Measurements from ENCODE around the gene ZNF518A.

The ZNF518A gene

DNA sequence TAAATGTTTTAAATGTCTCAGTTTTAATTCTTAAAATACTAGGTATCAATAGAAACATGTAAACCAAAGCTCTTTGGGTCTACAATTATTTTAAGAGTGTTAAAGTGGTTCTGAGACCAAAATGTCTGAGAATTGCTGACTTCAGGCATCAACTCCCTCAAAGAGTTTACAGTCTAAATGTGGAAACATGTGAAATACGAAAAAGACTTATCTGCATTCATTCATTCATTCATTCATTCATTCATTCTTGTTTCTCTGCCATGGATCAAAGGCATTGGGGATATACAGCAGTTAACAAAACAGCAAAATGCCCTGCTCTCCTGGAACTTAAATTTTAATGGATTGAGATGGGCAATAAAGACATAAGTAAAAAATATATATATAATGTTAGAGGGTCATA, 71.4 kb downstream of the ZNF518A start:
- in situ Hi-C loops (cut with MboI; ENCODE audit: low pct_unique_long_range_greater_than_20kb, low sequenced_read_pairs, unreplicated experiment) = no loop called here
- TF ChIP-seq CTCF (IDR thresholded peaks at IDR 0.05; ENCODE audit: extremely low read depth, insufficient read depth, missing control alignments) = no peak
- no peak for DNase-seq (ENCODE audit: low spot score)

GRCh38 chr10:96205580-96205979, 75.5 kb downstream of the ZNF518A start:
- no peak for DNase-seq (ENCODE audit: low spot score)
- no peak for TF ChIP-seq CTCF (IDR thresholded peaks at IDR 0.05; ENCODE audit: extremely low read depth, insufficient read depth, missing control alignments)
- in situ Hi-C loops (cut with MboI; ENCODE audit: low pct_unique_long_range_greater_than_20kb, low sequenced_read_pairs, unreplicated experiment) = no loop called here

DNA sequence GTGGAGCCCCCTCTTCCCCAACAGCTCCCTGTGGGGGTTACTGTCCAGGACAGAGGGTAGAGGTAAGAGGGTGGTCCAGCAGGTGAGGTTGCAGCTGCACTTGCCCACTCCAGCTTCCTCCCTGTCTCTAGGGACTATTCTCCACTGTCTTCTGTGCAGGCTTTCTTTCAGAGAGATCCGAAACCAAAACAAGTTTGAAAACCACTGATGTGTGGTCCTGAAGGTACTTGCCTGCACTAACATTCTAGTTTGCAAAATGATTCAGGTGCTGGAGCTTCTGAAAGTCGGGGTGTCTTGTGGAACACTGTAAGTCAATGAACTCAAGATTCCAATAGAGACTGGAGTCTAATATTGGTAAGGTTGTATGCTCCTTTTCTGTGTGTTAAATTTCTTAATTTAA, 78.2 kb downstream of the ZNF518A start:
- TF ChIP-seq CTCF (IDR thresholded peaks at IDR 0.05; ENCODE audit: extremely low read depth, insufficient read depth, missing control alignments) = no peak
- peak; percentile 45 for DNase-seq (ENCODE audit: low spot score)
- in situ Hi-C loops (cut with MboI; ENCODE audit: low pct_unique_long_range_greater_than_20kb, low sequenced_read_pairs, unreplicated experiment) = no loop called here

DNA sequence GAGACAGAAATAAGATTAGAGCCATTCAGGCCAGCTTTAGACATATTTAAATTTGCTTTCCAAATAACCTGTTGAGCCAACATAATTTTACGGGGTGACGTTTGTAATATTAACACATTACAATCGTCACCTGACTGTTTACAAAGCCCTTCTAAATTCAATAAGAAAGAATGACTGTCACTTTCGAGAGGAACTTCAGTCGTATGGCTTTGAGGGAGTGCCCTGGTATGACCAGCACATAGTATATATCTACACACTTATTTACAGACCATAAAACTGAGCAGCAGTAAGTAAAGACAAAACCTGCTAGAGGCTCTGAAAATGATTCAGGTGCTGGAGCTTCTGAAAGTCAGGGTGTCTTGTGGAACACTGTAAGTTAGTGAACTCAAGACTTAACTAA, 78.8 kb downstream of the ZNF518A start:
- no peak for DNase-seq (ENCODE audit: low spot score)
- TF ChIP-seq CTCF (IDR thresholded peaks at IDR 0.05; ENCODE audit: extremely low read depth, insufficient read depth, missing control alignments) = no peak

DNA sequence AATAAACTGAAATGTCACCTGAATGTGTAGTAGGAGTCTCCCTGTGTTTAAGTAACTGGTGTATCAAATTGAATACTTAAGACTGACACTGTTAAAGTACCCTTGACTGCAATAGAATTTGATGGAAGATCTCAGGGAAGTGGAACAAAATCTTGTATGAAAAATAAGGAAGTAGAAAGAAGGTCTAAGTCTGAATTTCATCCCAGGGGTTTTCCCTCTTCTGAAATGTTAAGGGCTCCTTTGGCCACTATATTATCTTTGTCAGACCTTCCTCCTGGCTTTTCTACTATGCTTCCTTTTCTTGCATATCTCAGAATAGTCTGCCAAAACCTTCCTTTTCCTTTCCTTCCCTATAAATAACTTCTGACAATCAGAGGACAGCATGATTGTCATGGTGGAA, 81.7 kb downstream of the ZNF518A start:
- no peak for TF ChIP-seq CTCF (IDR thresholded peaks at IDR 0.05; ENCODE audit: extremely low read depth, insufficient read depth, missing control alignments)
- in situ Hi-C loops (cut with MboI; ENCODE audit: low pct_unique_long_range_greater_than_20kb, low sequenced_read_pairs, unreplicated experiment) = no loop called here
- DNase-seq (ENCODE audit: low spot score) = no peak

More for the DNA sequence above, 78.8 kb downstream of the ZNF518A start:
- in situ Hi-C loops (cut with MboI; ENCODE audit: low pct_unique_long_range_greater_than_20kb, low sequenced_read_pairs, unreplicated experiment) = no loop called here

- DNase-seq (ENCODE audit: low spot score) = no peak
- TF ChIP-seq CTCF (IDR thresholded peaks at IDR 0.05; ENCODE audit: extremely low read depth, insufficient read depth, missing control alignments) = no peak
- in situ Hi-C loops (cut with MboI; ENCODE audit: low pct_unique_long_range_greater_than_20kb, low sequenced_read_pairs, unreplicated experiment) = no loop called here
Observed at GRCh38 chr10:96212911-96213310, 82.8 kb downstream of the ZNF518A start.
